Liver (tissue), 9 donors: ENCODE measurements around the gene LAMB1. TPM values are rescaled to one million over a fixed set of nuclear protein-coding genes. Genes with fewer than 3 reads are reported as not detected.

Experiments used
- DNase-seq: peaks from one replicate; pipeline ENCODE4 v3.0.0-alpha.2; 2017; ENCODE audit warnings: low spot score
- H3K27ac ChIP-seq, 2 donors: one replicate each; pipeline ENCODE4 v1.7.0; 2013; ENCODE audit warnings: inconsistent platforms in 2 of 2, low read length in 2 of 2, control low read depth in 1 of 2, low read depth in 1 of 2, mild to moderate bottlenecking in 1 of 2
- H3K27me3 ChIP-seq, 4 donors: one replicate each; pipeline versions ENCODE4 v1.6.1 to v1.7.0; 2013; ENCODE audit warnings: low read length in 3 of 4, inconsistent platforms in 1 of 4, mild to moderate bottlenecking in 1 of 4, moderate library complexity in 1 of 4; ENCODE audit not compliant: control insufficient read depth in 4 of 4, insufficient read depth in 4 of 4
- H3K36me3 ChIP-seq, 4 donors: one replicate each; pipeline versions ENCODE4 v1.6.1 to v1.7.0; 2013; ENCODE audit warnings: low read length in 3 of 4, mild to moderate bottlenecking in 3 of 4, low read depth in 1 of 4, moderate library complexity in 1 of 4; ENCODE audit not compliant: control insufficient read depth in 4 of 4, insufficient read depth in 3 of 4
- H3K4me1 ChIP-seq, 4 donors: one replicate each; pipeline versions ENCODE4 v1.6.1 to v1.7.0; 2013; ENCODE audit warnings: low read length in 3 of 4, mild to moderate bottlenecking in 3 of 4, moderate library complexity in 1 of 4; ENCODE audit not compliant: control insufficient read depth in 4 of 4, insufficient read depth in 4 of 4
- H3K4me3 ChIP-seq, 3 donors: one replicate each; pipeline versions ENCODE4 v1.6.1 to v1.7.0; 2013; ENCODE audit warnings: low read length in 3 of 3, control low read depth in 1 of 3, low read depth in 1 of 3, mild to moderate bottlenecking in 1 of 3
- H3K9ac ChIP-seq, 2 donors: one replicate each; pipeline ENCODE4 v1.7.0; 2013; ENCODE audit warnings: low read length in 2 of 2, mild to moderate bottlenecking in 2 of 2, moderate library complexity in 2 of 2, control low read depth in 1 of 2, low read depth in 1 of 2
- H3K9me3 ChIP-seq, 4 donors: one replicate each; pipeline versions ENCODE4 v1.6.1 to v1.7.0; 2013; ENCODE audit warnings: low read length in 3 of 4; ENCODE audit not compliant: control insufficient read depth in 4 of 4
- EGR1 ChIP-seq, 2 donors: IDR thresholded peaks; 2 replicates each; pipeline ENCODE4 v1.6.1; 2016 to 2018; ENCODE audit warnings: antibody characterized with exemption in 2 of 2, low read depth in 2 of 2
- FOXA1 ChIP-seq: IDR thresholded peaks from 2 replicates; pipeline ENCODE4 v1.6.1; 2016; ENCODE audit warnings: antibody characterized with exemption
- FOXA2 ChIP-seq: IDR thresholded peaks from 2 replicates; pipeline ENCODE4 v1.6.1; 2016; ENCODE audit warnings: antibody characterized with exemption
- HNF4A ChIP-seq, 2 donors: conservative IDR thresholded peaks; 2 replicates each; pipeline ENCODE4 v1.6.1; 2016; ENCODE audit warnings: antibody characterized with exemption in 2 of 2, mild to moderate bottlenecking in 2 of 2
- HNF4G ChIP-seq: IDR thresholded peaks from 2 replicates; pipeline ENCODE4 v1.6.1; 2016; ENCODE audit warnings: antibody characterized with exemption
- NR2F2 ChIP-seq: IDR thresholded peaks from 2 replicates; pipeline ENCODE4 v1.6.1; 2016; ENCODE audit warnings: antibody characterized with exemption
- YY1 ChIP-seq: IDR thresholded peaks from 2 replicates; pipeline ENCODE4 v1.6.1; 2016; ENCODE audit warnings: antibody characterized with exemption, mild to moderate bottlenecking
- WGBS: extraction: QIAGEN DNeasy Blood & Tissue Kit; methylation state at CpG from one replicate; pipeline ENCODE4 v1.1.7; 2013; 5-methylcytosine and 5-hydroxymethylcytosine counted together
- polyA plus RNA-seq, 2 donors: library from polyadenylated mRNA; stranded (reverse) in 1 of 2; unstranded in 1 of 2; fragments of 200-250 nt in 1 of 2; fragments of >200 nt in 1 of 2; fragmentation: Nextera tagmentation in 1 of 2; extraction: Ambion mirVana in 1 of 2; gene quantifications; one replicate each; pipeline versions ENCODE4 v1.2.1 to v1.2.3, GENCODE V29; 2013 to 2015
- total RNA-seq, 2 donors: library from RNA; depleted of rRNA; stranded (reverse); fragments of >200 nt; gene quantifications; one replicate each; pipeline ENCODE4 v1.2.3, GENCODE V29; 2014
- TF ChIP-seq, protein P1 (sequence below): IDR thresholded peaks from 2 replicates; pipeline ENCODE4 v1.6.1; 2016; ENCODE audit warnings: antibody characterized with exemption
- TF ChIP-seq, protein P2 (sequence below): IDR thresholded peaks from 2 replicates; pipeline ENCODE4 v1.6.1; 2016; ENCODE audit warnings: antibody characterized with exemption
- TF ChIP-seq, protein P3 (sequence below): fragments of 150-350 bp; IDR thresholded peaks from 2 replicates; pipeline ENCODE4 v1.5.1; 2017; ENCODE audit warnings: improper control_type of control experiment, low read depth, low read length; ENCODE audit not compliant: missing input control
- TF ChIP-seq, protein P4 (sequence below): IDR thresholded peaks from 2 replicates; pipeline ENCODE4 v1.6.1; 2016; ENCODE audit warnings: antibody characterized with exemption, mild to moderate bottlenecking
- donor health status: healthy.
- donor health status: healthy.
- donor health status: healthy.
- donor health status: healthy.
- donor health status: healthy.

Gene LAMB1
- total RNA-seq, result 10 to 100 TPM; 33.7 to 63.1 TPM
- 10 to 100 TPM; 12.6 to 17.9 TPM for polyA plus RNA-seq

DNA sequence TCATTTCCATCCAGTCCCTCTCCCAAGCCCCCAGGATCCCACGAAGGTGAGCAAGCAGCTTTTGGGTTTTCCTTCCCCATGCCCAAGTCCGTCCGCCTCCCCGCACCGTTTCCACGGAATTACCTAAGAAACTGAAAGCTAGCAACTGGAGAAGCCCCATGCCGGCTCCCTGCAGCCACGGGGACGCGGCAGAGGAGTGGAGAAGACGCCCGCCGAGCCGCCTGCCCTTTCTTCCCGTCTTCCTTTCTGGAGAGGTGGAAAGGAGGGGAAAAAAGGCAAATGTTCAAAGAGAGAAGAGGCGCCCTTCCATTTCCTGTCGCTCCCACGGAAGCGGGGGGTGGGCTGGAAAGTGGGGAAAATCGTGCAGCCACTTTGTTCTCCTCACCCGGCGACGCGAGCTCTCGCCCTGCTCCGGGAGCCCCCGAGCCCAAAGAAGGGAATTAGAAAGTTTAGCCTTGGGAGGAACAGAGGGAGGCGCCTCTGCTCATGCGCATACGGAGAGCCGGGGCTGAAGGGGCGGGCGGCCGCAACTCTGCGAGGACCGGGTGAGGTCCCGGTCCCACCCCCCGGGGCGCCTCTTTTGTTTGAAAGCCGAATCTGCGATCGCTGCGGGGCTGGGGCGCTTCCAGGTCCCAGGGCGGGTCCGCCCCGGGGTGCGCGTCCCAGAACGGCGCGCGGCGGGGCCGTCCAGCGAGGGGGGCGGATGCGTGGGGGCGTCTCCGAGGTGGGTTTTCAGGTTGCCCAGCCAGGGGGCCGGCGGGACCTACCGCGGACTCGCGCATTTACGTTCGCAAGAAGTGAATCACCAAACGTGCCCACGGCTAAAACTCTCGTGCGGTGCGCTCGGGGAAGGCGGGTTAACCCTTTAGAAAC lies at the start of gene LAMB1:
Gene LAMB1 (minus strand): TSS at position 436 of the 873 bp plus-strand sequence. CDS start 276 bp downstream, at position 160.
- H3K4me3 ChIP-seq, result peak within 1 kb of the TSS; percentile 51 to 72 (median 55)
- H3K27me3 ChIP-seq, result peaks cover 0 to under 1% (median 0%) of the 10 kb centered on the region in 4 donors
- H3K36me3 ChIP-seq, result no peaks in the 10 kb centered on the region
- peak; percentile 65 for DNase-seq
- WGBS, result 2% methylated on average over 75 of the region's 75 CpGs
- no peak for TF ChIP-seq YY1
- TF ChIP-seq NR2F2, result no peak
- TF ChIP-seq, protein P1, sequence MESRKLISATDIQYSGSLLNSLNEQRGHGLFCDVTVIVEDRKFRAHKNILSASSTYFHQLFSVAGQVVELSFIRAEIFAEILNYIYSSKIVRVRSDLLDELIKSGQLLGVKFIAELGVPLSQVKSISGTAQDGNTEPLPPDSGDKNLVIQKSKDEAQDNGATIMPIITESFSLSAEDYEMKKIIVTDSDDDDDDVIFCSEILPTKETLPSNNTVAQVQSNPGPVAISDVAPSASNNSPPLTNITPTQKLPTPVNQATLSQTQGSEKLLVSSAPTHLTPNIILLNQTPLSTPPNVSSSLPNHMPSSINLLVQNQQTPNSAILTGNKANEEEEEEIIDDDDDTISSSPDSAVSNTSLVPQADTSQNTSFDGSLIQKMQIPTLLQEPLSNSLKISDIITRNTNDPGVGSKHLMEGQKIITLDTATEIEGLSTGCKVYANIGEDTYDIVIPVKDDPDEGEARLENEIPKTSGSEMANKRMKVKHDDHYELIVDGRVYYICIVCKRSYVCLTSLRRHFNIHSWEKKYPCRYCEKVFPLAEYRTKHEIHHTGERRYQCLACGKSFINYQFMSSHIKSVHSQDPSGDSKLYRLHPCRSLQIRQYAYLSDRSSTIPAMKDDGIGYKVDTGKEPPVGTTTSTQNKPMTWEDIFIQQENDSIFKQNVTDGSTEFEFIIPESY, result no peak
- TF ChIP-seq, protein P2, sequence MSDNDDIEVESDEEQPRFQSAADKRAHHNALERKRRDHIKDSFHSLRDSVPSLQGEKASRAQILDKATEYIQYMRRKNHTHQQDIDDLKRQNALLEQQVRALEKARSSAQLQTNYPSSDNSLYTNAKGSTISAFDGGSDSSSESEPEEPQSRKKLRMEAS, result no peak
- TF ChIP-seq, protein P3, sequence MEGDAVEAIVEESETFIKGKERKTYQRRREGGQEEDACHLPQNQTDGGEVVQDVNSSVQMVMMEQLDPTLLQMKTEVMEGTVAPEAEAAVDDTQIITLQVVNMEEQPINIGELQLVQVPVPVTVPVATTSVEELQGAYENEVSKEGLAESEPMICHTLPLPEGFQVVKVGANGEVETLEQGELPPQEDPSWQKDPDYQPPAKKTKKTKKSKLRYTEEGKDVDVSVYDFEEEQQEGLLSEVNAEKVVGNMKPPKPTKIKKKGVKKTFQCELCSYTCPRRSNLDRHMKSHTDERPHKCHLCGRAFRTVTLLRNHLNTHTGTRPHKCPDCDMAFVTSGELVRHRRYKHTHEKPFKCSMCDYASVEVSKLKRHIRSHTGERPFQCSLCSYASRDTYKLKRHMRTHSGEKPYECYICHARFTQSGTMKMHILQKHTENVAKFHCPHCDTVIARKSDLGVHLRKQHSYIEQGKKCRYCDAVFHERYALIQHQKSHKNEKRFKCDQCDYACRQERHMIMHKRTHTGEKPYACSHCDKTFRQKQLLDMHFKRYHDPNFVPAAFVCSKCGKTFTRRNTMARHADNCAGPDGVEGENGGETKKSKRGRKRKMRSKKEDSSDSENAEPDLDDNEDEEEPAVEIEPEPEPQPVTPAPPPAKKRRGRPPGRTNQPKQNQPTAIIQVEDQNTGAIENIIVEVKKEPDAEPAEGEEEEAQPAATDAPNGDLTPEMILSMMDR, result no peak
- TF ChIP-seq, protein P4, sequence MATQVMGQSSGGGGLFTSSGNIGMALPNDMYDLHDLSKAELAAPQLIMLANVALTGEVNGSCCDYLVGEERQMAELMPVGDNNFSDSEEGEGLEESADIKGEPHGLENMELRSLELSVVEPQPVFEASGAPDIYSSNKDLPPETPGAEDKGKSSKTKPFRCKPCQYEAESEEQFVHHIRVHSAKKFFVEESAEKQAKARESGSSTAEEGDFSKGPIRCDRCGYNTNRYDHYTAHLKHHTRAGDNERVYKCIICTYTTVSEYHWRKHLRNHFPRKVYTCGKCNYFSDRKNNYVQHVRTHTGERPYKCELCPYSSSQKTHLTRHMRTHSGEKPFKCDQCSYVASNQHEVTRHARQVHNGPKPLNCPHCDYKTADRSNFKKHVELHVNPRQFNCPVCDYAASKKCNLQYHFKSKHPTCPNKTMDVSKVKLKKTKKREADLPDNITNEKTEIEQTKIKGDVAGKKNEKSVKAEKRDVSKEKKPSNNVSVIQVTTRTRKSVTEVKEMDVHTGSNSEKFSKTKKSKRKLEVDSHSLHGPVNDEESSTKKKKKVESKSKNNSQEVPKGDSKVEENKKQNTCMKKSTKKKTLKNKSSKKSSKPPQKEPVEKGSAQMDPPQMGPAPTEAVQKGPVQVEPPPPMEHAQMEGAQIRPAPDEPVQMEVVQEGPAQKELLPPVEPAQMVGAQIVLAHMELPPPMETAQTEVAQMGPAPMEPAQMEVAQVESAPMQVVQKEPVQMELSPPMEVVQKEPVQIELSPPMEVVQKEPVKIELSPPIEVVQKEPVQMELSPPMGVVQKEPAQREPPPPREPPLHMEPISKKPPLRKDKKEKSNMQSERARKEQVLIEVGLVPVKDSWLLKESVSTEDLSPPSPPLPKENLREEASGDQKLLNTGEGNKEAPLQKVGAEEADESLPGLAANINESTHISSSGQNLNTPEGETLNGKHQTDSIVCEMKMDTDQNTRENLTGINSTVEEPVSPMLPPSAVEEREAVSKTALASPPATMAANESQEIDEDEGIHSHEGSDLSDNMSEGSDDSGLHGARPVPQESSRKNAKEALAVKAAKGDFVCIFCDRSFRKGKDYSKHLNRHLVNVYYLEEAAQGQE, result no peak
- H3K9ac ChIP-seq, result no peak within 1 kb of the TSS
- H3K9me3 ChIP-seq, result no peaks in the 10 kb centered on the region
- peak within 1 kb of the TSS; percentile 23 to 39 for H3K27ac ChIP-seq
- peaks cover 3 to 36% (median 33%) of the 10 kb centered on the region in 4 donors for H3K4me1 ChIP-seq

DNA sequence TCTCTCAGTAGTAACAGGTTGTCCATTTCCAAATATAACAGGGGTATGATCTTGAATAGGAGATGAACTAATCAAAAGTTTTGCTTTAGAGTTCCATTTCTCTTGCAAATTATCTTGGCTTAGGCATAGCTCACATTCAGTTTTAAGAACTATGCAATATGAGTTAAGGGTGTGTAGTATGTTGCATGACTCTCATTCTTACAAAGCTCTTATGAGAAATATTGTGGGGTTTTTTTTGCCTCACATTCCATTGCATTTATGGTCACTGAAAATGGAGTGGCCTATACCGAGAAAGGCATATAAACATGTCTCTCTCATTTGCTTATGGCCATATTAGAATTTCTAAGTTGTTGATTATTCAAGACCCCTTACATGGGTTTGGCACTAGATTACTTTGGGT lies 48.5 kb upstream of the LAMB1 start:
- no peaks in the 10 kb centered on the region for H3K9me3 ChIP-seq
- H3K4me1 ChIP-seq, result no peaks in the 10 kb centered on the region
- H3K4me3 ChIP-seq, result no peak overlapping the region
- TF ChIP-seq EGR1 (IDR thresholded peaks at IDR 0.05; ENCODE audit: low read depth in 2 of 2) (no peak), FOXA1 (no peak), HNF4A (conservative IDR thresholded peaks at IDR 0.05) (no peak), FOXA2 (no peak), NR2F2 (no peak), YY1 (no peak), HNF4G (no peak)
- TF ChIP-seq, protein P1, result no peak
- H3K36me3 ChIP-seq, result no peaks in the 10 kb centered on the region
- H3K27me3 ChIP-seq, result no peaks in the 10 kb centered on the region
- no peak overlapping the region for H3K9ac ChIP-seq
- 99% methylated on average over 1 of the region's 1 CpG for WGBS
- H3K27ac ChIP-seq, result no peak overlapping the region
- DNase-seq, result no peak
